ENCODE data around the gene CDCP2. TPM values are rescaled to one million over a fixed set of nuclear protein-coding genes. Genes with fewer than 3 reads are reported as not detected.

CDCP2 gene
- total RNA-seq, 1 donor from 2014 or later: not detected

GRCh38 chr1:54111624-54112023 is 41.2 kb downstream of the CDCP2 start:
- Histone ChIP-seq H3K27me3 (no peaks in the 10 kb centered on the region), H3K9me3 (no peaks in the 10 kb centered on the region), H3K4me1 (peaks cover 10% of the 10 kb centered on the region), H3K36me3 (no peaks in the 10 kb centered on the region), H3K4me3 (no peak overlapping the region), H3K27ac (no peak overlapping the region)
- no peak for TF ChIP-seq CTCF (IDR thresholded peaks at IDR 0.05)
- TF ChIP-seq POLR2A (IDR thresholded peaks at IDR 0.05): no peak
- no peak for TF ChIP-seq POLR2AphosphoS5 (IDR thresholded peaks at IDR 0.05; ENCODE audit: insufficient read depth in 1 of 2, low read depth in 1 of 2)
- DNase-seq (ENCODE audit: extremely low spot score in 2 of 2): peak in 1 of 2 donors; percentile 37
- intact Hi-C loops (cut with DNase I): no loop called here

- H3K4me3 ChIP-seq: no peak overlapping the region
- no peak overlapping the region for H3K27ac ChIP-seq
- no peaks in the 10 kb centered on the region for H3K36me3 ChIP-seq
- intact Hi-C loops (cut with DNase I): no loop called here
- TF ChIP-seq POLR2AphosphoS5 (IDR thresholded peaks at IDR 0.05; ENCODE audit: insufficient read depth in 1 of 2, low read depth in 1 of 2) (no peak), CTCF (IDR thresholded peaks at IDR 0.05) (no peak), POLR2A (IDR thresholded peaks at IDR 0.05) (no peak)
- DNase-seq (ENCODE audit: extremely low spot score in 2 of 2): no peak
- peaks cover 10% of the 10 kb centered on the region for H3K4me1 ChIP-seq
- no peaks in the 10 kb centered on the region for H3K27me3 ChIP-seq
- H3K9me3 ChIP-seq: no peaks in the 10 kb centered on the region
These were observed 41.8 kb downstream of the CDCP2 start for GRCh38 chr1:54110996-54111395.

- Histone ChIP-seq H3K36me3 (no peaks in the 10 kb centered on the region), H3K27ac (no peak overlapping the region), H3K4me3 (no peak overlapping the region), H3K9me3 (no peaks in the 10 kb centered on the region), H3K27me3 (no peaks in the 10 kb centered on the region), H3K4me1 (no peaks in the 10 kb centered on the region)
- intact Hi-C loops (cut with DNase I): no loop called here
- peak in 1 of 2 donors; percentile 37 for DNase-seq (ENCODE audit: extremely low spot score in 2 of 2)
- TF ChIP-seq CTCF (IDR thresholded peaks at IDR 0.05): no peak
- no peak for TF ChIP-seq POLR2AphosphoS5 (IDR thresholded peaks at IDR 0.05; ENCODE audit: insufficient read depth in 1 of 2, low read depth in 1 of 2)
- no peak for TF ChIP-seq POLR2A (IDR thresholded peaks at IDR 0.05)
These were observed 43.4 kb downstream of the CDCP2 start for GRCh38 chr1:54109129-54110090.

DNA sequence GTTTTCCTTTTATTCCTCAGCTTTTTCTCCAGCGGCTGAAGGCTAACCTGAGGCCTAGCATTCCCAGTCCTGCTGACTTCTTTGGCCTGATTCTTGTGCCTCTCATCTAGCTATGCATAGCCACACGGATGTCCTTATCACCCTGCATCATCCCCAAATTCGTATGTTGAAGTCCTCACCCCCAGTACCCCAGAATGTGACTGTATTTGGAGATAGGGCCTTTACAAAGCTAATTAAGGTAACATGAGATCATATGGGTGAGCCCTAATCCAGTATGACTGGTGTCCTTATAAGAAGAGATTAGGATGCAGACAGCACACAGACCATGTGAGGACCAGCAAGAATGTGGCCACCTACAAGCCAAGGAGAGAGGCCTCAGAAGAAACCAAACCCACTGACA is 44.6 kb downstream of the CDCP2 start:
- H3K27ac ChIP-seq: no peak overlapping the region
- TF ChIP-seq POLR2AphosphoS5 (IDR thresholded peaks at IDR 0.05; ENCODE audit: insufficient read depth in 1 of 2, low read depth in 1 of 2) (no peak), CTCF (IDR thresholded peaks at IDR 0.05) (no peak), POLR2A (IDR thresholded peaks at IDR 0.05) (no peak)
- DNase-seq (ENCODE audit: extremely low spot score in 2 of 2): peak in 1 of 2 donors; percentile 10
- H3K36me3 ChIP-seq: no peaks in the 10 kb centered on the region
- no peaks in the 10 kb centered on the region for H3K9me3 ChIP-seq
- H3K4me3 ChIP-seq: no peak overlapping the region
- H3K27me3 ChIP-seq: no peaks in the 10 kb centered on the region
- no peaks in the 10 kb centered on the region for H3K4me1 ChIP-seq
- intact Hi-C loops (cut with DNase I): no loop called here

DNA sequence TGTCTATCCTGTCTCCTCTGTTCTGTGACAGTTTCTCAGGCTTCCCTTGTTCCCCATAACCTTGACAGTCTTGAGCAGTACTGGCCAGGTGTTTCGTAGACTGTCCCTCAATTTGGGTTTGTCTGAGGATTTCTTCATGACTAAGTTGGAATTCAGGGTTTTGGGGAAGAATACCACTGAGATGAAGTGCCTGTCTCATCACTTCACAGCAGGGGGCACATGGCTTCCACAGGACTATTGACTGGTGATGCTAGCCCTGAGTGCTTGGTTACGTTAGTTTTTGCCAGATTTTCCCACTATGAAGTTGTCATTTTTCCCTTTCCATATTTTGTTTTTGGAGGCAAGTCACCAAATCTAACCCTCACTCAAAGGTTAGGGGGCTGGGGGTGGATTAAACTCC is 45.7 kb downstream of the CDCP2 start:
- Histone ChIP-seq H3K27ac (no peak overlapping the region), H3K27me3 (no peaks in the 10 kb centered on the region), H3K4me1 (no peaks in the 10 kb centered on the region), H3K9me3 (no peaks in the 10 kb centered on the region), H3K4me3 (no peak overlapping the region), H3K36me3 (no peaks in the 10 kb centered on the region)
- DNase-seq (ENCODE audit: extremely low spot score in 2 of 2): peak in 1 of 2 donors; percentile 58
- intact Hi-C loops (cut with DNase I): no loop called here
- TF ChIP-seq CTCF (IDR thresholded peaks at IDR 0.05) (no peak), POLR2AphosphoS5 (IDR thresholded peaks at IDR 0.05; ENCODE audit: insufficient read depth in 1 of 2, low read depth in 1 of 2) (no peak), POLR2A (IDR thresholded peaks at IDR 0.05) (no peak)
